WTC11 (cell line): Measurements from ENCODE around the gene ADGRV1. TPM values are rescaled to one million over a fixed set of nuclear protein-coding genes. Genes with fewer than 3 reads are reported as not detected.

Source experiments
- ATAC-seq: fragments of 200-7000 bp; cut with Tn5 transposase; 2 replicates; pipeline ENCODE4 v1.10.0; 2021; ENCODE audit warnings: mild to moderate bottlenecking, moderate library complexity
- CTCF ChIA-PET: fragments of 300-600 bp; sonication (Branson Sonifier 250); formaldehyde crosslinking; loops from one replicate; lab custom pipeline; 2021; ENCODE audit warnings: antibody characterized with exemption; lab: Charles Lee
- POLR2A ChIA-PET: fragments of 350-600 bp; sonication (Branson Sonifier 250); formaldehyde crosslinking; loops from one replicate; lab custom pipeline; 2021; ENCODE audit warnings: antibody characterized with exemption; lab: Charles Lee
- DNase-seq: peaks from one replicate; pipeline ENCODE4 v3.0.0; 2021; ENCODE audit warnings: low spot score
- H3K27ac Mint-ChIP-seq: 2 replicates; pipeline ENCODE4 v1.8.0; 2021; ENCODE audit warnings: mixed read lengths
- H3K27me3 Mint-ChIP-seq: 2 replicates; pipeline ENCODE4 v1.8.0; 2021; ENCODE audit warnings: low read depth, mild to moderate bottlenecking, moderate library complexity, mixed read lengths
- H3K36me3 Mint-ChIP-seq: 2 replicates; pipeline ENCODE4 v1.8.0; 2021; ENCODE audit warnings: mixed read lengths
- H3K4me1 Mint-ChIP-seq: 2 replicates; pipeline ENCODE4 v1.8.0; 2022; ENCODE audit warnings: mixed read lengths
- H3K4me3 Mint-ChIP-seq: 2 replicates; pipeline ENCODE4 v1.8.0; 2021; ENCODE audit warnings: mild to moderate bottlenecking, moderate library complexity, mixed read lengths
- H3K9me3 Mint-ChIP-seq: 2 replicates; pipeline ENCODE4 v1.8.0; 2021; ENCODE audit warnings: mixed read lengths
- CBFB ChIP-seq: sonication (generic); formaldehyde crosslinking; IDR thresholded peaks from 2 replicates; pipeline ENCODE4 v1.8.1; 2022; ENCODE audit warnings: mild to moderate bottlenecking, low read depth, missing genetic modification reagents
- FOXJ3 ChIP-seq: sonication (generic); formaldehyde crosslinking; IDR thresholded peaks from 2 replicates; pipeline ENCODE4 v1.9.0; 2021; ENCODE audit warnings: missing genetic modification reagents, mild to moderate bottlenecking, borderline replicate concordance
- FOXK1 ChIP-seq: sonication (generic); formaldehyde crosslinking; IDR thresholded peaks from 2 replicates; pipeline ENCODE4 v1.8.0; 2022; ENCODE audit warnings: mild to moderate bottlenecking, moderate library complexity, missing genetic modification reagents
- FOXP1 ChIP-seq: sonication (generic); formaldehyde crosslinking; IDR thresholded peaks from 2 replicates; pipeline ENCODE4 v1.8.0; 2022; ENCODE audit warnings: missing genetic modification reagents, mild to moderate bottlenecking, moderate library complexity, borderline replicate concordance
- MXD4 ChIP-seq: fragments of 250-450 bp; sonication (Bioruptor Pico); IDR thresholded peaks from 2 replicates; pipeline ENCODE4 v1.8.0; 2021; ENCODE audit warnings: mild to moderate bottlenecking, moderate library complexity, borderline replicate concordance
- NFATC4 ChIP-seq: fragments of 250-450 bp; sonication (Bioruptor Pico); IDR thresholded peaks from 2 replicates; pipeline ENCODE4 v1.9.0; 2021; ENCODE audit warnings: mild to moderate bottlenecking
- NR1H2 ChIP-seq: sonication (generic); formaldehyde crosslinking; IDR thresholded peaks from 2 replicates; pipeline ENCODE4 v1.9.0; 2021; ENCODE audit warnings: mild to moderate bottlenecking, moderate library complexity, missing genetic modification reagents
- PRRX2 ChIP-seq: fragments of 250-450 bp; sonication (Bioruptor Pico); IDR thresholded peaks from 2 replicates; pipeline ENCODE4 v1.8.0; 2021; ENCODE audit warnings: mild to moderate bottlenecking
- TEAD4 ChIP-seq: sonication (generic); formaldehyde crosslinking; IDR thresholded peaks from 2 replicates; pipeline ENCODE4 v1.8.0; 2022; ENCODE audit warnings: mild to moderate bottlenecking, missing genetic modification reagents
- TP53 ChIP-seq: sonication (generic); formaldehyde crosslinking; IDR thresholded peaks from 2 replicates; pipeline ENCODE4 v1.8.1; 2023; ENCODE audit warnings: mild to moderate bottlenecking, missing genetic modification reagents
- ZNF263 ChIP-seq: sonication (generic); formaldehyde crosslinking; IDR thresholded peaks from 2 replicates; pipeline ENCODE4 v1.8.1; 2022; ENCODE audit warnings: low read depth, mild to moderate bottlenecking, moderate library complexity, missing genetic modification reagents
- total RNA-seq: library from RNA; stranded (reverse); gene quantifications from 3 replicates; pipeline ENCODE4 v1.2.3, GENCODE V29; 2021
- TF ChIP-seq, protein P1 (sequence below): sonication (generic); formaldehyde crosslinking; IDR thresholded peaks from 2 replicates; pipeline ENCODE4 v1.8.0; 2022; ENCODE audit warnings: mild to moderate bottlenecking, missing genetic modification reagents
- TF ChIP-seq, protein P2 (sequence below): sonication (generic); formaldehyde crosslinking; IDR thresholded peaks from 2 replicates; pipeline ENCODE4 v1.8.0; 2023; ENCODE audit warnings: missing genetic modification reagents, mild to moderate bottlenecking, borderline replicate concordance
- TF ChIP-seq, protein P3 (sequence below): sonication (generic); formaldehyde crosslinking; IDR thresholded peaks from 2 replicates; pipeline ENCODE4 v1.8.0; 2022; ENCODE audit warnings: mild to moderate bottlenecking, missing genetic modification reagents
- TF ChIP-seq, protein P4 (sequence below): sonication (generic); formaldehyde crosslinking; IDR thresholded peaks from 2 replicates; pipeline ENCODE4 v1.8.0; 2023; ENCODE audit warnings: mild to moderate bottlenecking, missing genetic modification reagents
- TF ChIP-seq, protein P5 (sequence below): sonication (generic); formaldehyde crosslinking; IDR thresholded peaks from 2 replicates; pipeline ENCODE4 v1.8.1; 2023; ENCODE audit warnings: mild to moderate bottlenecking, missing genetic modification reagents
- TF ChIP-seq, protein P6 (sequence below): sonication (generic); formaldehyde crosslinking; IDR thresholded peaks from 2 replicates; pipeline ENCODE4 v1.8.1; 2022; ENCODE audit warnings: mild to moderate bottlenecking, moderate library complexity, missing genetic modification reagents
- TF ChIP-seq, protein P7 (sequence below): sonication (generic); formaldehyde crosslinking; IDR thresholded peaks from 2 replicates; pipeline ENCODE4 v1.8.1; 2022; ENCODE audit warnings: mild to moderate bottlenecking, missing genetic modification reagents, moderate library complexity, borderline replicate concordance

Gene ADGRV1
- total RNA-seq, 1 experiment from 2014 or later: 74.5 TPM

DNA sequence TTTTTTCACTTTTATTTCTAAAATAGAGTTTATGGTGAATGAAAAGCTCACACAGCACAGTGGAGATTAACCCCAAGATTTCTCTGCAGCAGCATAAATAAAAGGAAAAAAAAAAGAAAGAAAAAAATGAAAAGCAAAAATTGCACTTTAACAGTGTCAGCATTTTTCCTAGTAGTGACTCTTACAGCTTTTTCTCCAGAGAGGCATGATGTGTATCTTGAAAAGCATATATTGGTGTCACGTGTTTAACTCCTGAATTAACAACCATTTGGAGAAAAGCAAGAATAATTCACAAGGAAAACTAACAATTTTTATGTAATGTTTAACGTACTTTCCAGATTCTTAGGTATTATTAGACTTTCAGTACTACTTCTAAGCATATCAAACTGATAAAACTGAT lies 67.9 kb downstream of the ADGRV1 start:
- DNase-seq (no peak), ATAC-seq (no peak)
- TF ChIP-seq, protein P1, sequence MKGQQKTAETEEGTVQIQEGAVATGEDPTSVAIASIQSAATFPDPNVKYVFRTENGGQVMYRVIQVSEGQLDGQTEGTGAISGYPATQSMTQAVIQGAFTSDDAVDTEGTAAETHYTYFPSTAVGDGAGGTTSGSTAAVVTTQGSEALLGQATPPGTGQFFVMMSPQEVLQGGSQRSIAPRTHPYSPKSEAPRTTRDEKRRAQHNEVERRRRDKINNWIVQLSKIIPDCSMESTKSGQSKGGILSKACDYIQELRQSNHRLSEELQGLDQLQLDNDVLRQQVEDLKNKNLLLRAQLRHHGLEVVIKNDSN (CRISPR knock-in tag): no peak
- TF ChIP-seq, protein P2, sequence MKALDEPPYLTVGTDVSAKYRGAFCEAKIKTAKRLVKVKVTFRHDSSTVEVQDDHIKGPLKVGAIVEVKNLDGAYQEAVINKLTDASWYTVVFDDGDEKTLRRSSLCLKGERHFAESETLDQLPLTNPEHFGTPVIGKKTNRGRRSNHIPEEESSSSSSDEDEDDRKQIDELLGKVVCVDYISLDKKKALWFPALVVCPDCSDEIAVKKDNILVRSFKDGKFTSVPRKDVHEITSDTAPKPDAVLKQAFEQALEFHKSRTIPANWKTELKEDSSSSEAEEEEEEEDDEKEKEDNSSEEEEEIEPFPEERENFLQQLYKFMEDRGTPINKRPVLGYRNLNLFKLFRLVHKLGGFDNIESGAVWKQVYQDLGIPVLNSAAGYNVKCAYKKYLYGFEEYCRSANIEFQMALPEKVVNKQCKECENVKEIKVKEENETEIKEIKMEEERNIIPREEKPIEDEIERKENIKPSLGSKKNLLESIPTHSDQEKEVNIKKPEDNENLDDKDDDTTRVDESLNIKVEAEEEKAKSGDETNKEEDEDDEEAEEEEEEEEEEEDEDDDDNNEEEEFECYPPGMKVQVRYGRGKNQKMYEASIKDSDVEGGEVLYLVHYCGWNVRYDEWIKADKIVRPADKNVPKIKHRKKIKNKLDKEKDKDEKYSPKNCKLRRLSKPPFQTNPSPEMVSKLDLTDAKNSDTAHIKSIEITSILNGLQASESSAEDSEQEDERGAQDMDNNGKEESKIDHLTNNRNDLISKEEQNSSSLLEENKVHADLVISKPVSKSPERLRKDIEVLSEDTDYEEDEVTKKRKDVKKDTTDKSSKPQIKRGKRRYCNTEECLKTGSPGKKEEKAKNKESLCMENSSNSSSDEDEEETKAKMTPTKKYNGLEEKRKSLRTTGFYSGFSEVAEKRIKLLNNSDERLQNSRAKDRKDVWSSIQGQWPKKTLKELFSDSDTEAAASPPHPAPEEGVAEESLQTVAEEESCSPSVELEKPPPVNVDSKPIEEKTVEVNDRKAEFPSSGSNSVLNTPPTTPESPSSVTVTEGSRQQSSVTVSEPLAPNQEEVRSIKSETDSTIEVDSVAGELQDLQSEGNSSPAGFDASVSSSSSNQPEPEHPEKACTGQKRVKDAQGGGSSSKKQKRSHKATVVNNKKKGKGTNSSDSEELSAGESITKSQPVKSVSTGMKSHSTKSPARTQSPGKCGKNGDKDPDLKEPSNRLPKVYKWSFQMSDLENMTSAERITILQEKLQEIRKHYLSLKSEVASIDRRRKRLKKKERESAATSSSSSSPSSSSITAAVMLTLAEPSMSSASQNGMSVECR (CRISPR knock-in tag): no peak
- TF ChIP-seq TEAD4 (CRISPR knock-in tag): no peak
- no peak for TF ChIP-seq FOXP1
- TF ChIP-seq, protein P3, sequence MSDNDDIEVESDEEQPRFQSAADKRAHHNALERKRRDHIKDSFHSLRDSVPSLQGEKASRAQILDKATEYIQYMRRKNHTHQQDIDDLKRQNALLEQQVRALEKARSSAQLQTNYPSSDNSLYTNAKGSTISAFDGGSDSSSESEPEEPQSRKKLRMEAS (CRISPR knock-in tag): no peak
- no peak for TF ChIP-seq ZNF263 (CRISPR knock-in tag)
- TF ChIP-seq, protein P4, sequence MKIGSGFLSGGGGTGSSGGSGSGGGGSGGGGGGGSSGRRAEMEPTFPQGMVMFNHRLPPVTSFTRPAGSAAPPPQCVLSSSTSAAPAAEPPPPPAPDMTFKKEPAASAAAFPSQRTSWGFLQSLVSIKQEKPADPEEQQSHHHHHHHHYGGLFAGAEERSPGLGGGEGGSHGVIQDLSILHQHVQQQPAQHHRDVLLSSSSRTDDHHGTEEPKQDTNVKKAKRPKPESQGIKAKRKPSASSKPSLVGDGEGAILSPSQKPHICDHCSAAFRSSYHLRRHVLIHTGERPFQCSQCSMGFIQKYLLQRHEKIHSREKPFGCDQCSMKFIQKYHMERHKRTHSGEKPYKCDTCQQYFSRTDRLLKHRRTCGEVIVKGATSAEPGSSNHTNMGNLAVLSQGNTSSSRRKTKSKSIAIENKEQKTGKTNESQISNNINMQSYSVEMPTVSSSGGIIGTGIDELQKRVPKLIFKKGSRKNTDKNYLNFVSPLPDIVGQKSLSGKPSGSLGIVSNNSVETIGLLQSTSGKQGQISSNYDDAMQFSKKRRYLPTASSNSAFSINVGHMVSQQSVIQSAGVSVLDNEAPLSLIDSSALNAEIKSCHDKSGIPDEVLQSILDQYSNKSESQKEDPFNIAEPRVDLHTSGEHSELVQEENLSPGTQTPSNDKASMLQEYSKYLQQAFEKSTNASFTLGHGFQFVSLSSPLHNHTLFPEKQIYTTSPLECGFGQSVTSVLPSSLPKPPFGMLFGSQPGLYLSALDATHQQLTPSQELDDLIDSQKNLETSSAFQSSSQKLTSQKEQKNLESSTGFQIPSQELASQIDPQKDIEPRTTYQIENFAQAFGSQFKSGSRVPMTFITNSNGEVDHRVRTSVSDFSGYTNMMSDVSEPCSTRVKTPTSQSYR: no peak
- TF ChIP-seq FOXK1 (CRISPR knock-in tag): no peak
- no peak for TF ChIP-seq NR1H2 (CRISPR knock-in tag)
- TF ChIP-seq MXD4 (CRISPR knock-in tag): no peak
- no peak for TF ChIP-seq CBFB
- TF ChIP-seq TP53 (CRISPR knock-in tag): no peak
- no peak for TF ChIP-seq FOXJ3 (CRISPR knock-in tag)
- no peak for TF ChIP-seq NFATC4 (CRISPR knock-in tag)
- TF ChIP-seq PRRX2 (CRISPR knock-in tag): no peak
- TF ChIP-seq, protein P5, sequence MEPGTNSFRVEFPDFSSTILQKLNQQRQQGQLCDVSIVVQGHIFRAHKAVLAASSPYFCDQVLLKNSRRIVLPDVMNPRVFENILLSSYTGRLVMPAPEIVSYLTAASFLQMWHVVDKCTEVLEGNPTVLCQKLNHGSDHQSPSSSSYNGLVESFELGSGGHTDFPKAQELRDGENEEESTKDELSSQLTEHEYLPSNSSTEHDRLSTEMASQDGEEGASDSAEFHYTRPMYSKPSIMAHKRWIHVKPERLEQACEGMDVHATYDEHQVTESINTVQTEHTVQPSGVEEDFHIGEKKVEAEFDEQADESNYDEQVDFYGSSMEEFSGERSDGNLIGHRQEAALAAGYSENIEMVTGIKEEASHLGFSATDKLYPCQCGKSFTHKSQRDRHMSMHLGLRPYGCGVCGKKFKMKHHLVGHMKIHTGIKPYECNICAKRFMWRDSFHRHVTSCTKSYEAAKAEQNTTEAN (CRISPR knock-in tag): no peak
- TF ChIP-seq, protein P6, sequence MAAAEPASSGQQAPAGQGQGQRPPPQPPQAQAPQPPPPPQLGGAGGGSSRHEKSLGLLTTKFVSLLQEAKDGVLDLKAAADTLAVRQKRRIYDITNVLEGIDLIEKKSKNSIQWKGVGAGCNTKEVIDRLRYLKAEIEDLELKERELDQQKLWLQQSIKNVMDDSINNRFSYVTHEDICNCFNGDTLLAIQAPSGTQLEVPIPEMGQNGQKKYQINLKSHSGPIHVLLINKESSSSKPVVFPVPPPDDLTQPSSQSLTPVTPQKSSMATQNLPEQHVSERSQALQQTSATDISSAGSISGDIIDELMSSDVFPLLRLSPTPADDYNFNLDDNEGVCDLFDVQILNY (CRISPR knock-in tag): no peak
- TF ChIP-seq, protein P7, sequence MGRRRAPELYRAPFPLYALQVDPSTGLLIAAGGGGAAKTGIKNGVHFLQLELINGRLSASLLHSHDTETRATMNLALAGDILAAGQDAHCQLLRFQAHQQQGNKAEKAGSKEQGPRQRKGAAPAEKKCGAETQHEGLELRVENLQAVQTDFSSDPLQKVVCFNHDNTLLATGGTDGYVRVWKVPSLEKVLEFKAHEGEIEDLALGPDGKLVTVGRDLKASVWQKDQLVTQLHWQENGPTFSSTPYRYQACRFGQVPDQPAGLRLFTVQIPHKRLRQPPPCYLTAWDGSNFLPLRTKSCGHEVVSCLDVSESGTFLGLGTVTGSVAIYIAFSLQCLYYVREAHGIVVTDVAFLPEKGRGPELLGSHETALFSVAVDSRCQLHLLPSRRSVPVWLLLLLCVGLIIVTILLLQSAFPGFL (CRISPR knock-in tag): no peak
- no peaks in the 10 kb centered on the region for H3K27me3 Mint-ChIP-seq
- CTCF ChIA-PET: no interaction called here
- no peak overlapping the region for H3K27ac Mint-ChIP-seq
- H3K36me3 Mint-ChIP-seq: peaks cover 34% of the 10 kb centered on the region
- H3K9me3 Mint-ChIP-seq: no peaks in the 10 kb centered on the region
- no peak overlapping the region for H3K4me3 Mint-ChIP-seq
- H3K4me1 Mint-ChIP-seq: no peaks in the 10 kb centered on the region
- POLR2A ChIA-PET: no interaction called here
